ENCODE results near the gene PDZD11. TPM values are rescaled to one million over a fixed set of nuclear protein-coding genes. Genes with fewer than 3 reads are reported as not detected.

The PDZD11 gene
- total RNA-seq (2021), result 42.0 and 51.2 TPM in 2 replicates
- percentile 61 among the genes with signal in this experiment for Bru-seq, nascent RNA
- BruChase-seq, experiment 1, labeled RNA remaining after a 2-hour chase, result percentile 60 among the genes with signal in this experiment
- percentile 78 among the genes with signal in this experiment for BruChase-seq, experiment 2, labeled RNA remaining after a 6-hour chase
- long read RNA-seq, transcript PDZD11-201 (7 exons, 1,043 nt), result major isoform, 97 of 128 reads
- long read RNA-seq, transcript PDZD11-202 (8 exons, 784 nt), result minor isoform, 22 of 128 reads
- long read RNA-seq, partial matches to known transcripts, result 1 of 128 reads
- long read RNA-seq, other reads (novel, unspliced or antisense), result 8 of 128 reads

- Histone ChIP-seq H3K9me3 (ENCODE audit: insufficient read depth, low read depth) (no peaks in the 10 kb centered on the region), H3K79me2 (ENCODE audit: low read depth) (peaks cover 30% of the 10 kb centered on the region), H4K20me1 (ENCODE audit: insufficient read depth) (no peaks in the 10 kb centered on the region), H3K4me2 (peak within 1 kb of the TSS; percentile 87), H3K4me3 (peak within 1 kb of the TSS; percentile 91), H3F3A (ENCODE audit: insufficient read depth, low read depth) (no peaks in the 10 kb centered on the region), H3K9me2 (ENCODE audit: insufficient read depth) (no peaks in the 10 kb centered on the region), H3K27ac (no peak within 1 kb of the TSS), H3K36me3 (ENCODE audit: low read depth) (no peaks in the 10 kb centered on the region), H2AFZ (peak within 1 kb of the TSS; percentile 97), H3K4me1 (replicated peaks; ENCODE audit: insufficient read depth) (peaks cover 11% of the 10 kb centered on the region), H3K27me3 (ENCODE audit: insufficient read depth, low read depth) (no peaks in the 10 kb centered on the region)
- ChIA-PET POLR2A (ENCODE audit: unreplicated experiment) (interaction anchor here (0.5 to 1.0 kb wide), 5 partner anchors 122 to 1076 kb away, joined by 4 to 5 read pairs (median 4); partner anchors contain the start of gene TAF1), CTCF (interaction anchor here (1.0 kb wide), 1 partner anchor 157 kb away, joined by 7 read pairs; the partner anchor contains the start of gene IGBP1)
- DNase-seq, result peak; percentile 71 to 88
- intact Hi-C loops (cut with micrococcal nuclease; ENCODE audit: unreplicated experiment), result loop anchor here (2.0 to 10.0 kb wide), 2 partner anchors 105 to 157 kb away; partner anchors contain the start of gene IGBP1
- BruUV-seq (replicated peaks), result TSS peak; percentile 70
- TF ChIP-seq, protein P1, sequence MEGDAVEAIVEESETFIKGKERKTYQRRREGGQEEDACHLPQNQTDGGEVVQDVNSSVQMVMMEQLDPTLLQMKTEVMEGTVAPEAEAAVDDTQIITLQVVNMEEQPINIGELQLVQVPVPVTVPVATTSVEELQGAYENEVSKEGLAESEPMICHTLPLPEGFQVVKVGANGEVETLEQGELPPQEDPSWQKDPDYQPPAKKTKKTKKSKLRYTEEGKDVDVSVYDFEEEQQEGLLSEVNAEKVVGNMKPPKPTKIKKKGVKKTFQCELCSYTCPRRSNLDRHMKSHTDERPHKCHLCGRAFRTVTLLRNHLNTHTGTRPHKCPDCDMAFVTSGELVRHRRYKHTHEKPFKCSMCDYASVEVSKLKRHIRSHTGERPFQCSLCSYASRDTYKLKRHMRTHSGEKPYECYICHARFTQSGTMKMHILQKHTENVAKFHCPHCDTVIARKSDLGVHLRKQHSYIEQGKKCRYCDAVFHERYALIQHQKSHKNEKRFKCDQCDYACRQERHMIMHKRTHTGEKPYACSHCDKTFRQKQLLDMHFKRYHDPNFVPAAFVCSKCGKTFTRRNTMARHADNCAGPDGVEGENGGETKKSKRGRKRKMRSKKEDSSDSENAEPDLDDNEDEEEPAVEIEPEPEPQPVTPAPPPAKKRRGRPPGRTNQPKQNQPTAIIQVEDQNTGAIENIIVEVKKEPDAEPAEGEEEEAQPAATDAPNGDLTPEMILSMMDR (conservative IDR thresholded peaks at IDR 0.05), result no peak
- no peak for TF ChIP-seq EZH2 (IDR thresholded peaks at IDR 0.05; ENCODE audit: low read depth)
Measured at GRCh38 chrX:70289793-70290770, at the start of gene PDZD11, which contains the start of gene KIF4A. TSS of gene PDZD11 (minus strand) at chrX:70289927. CDS start at chrX:70289341, 586 bp downstream. TSS of gene KIF4A (plus strand) at chrX:70290104. CDS start at chrX:70290459, 355 bp downstream.

GRCh38 chrX:70338290-70338689, 48.6 kb upstream of the PDZD11 start:
- Histone ChIP-seq H3K9me2 (ENCODE audit: insufficient read depth) (no peaks in the 10 kb centered on the region), H3K36me3 (ENCODE audit: low read depth) (no peaks in the 10 kb centered on the region), H3K9me3 (ENCODE audit: insufficient read depth, low read depth) (no peaks in the 10 kb centered on the region), H3K27me3 (ENCODE audit: insufficient read depth, low read depth) (no peaks in the 10 kb centered on the region), H3K4me2 (no peak overlapping the region), H4K20me1 (ENCODE audit: insufficient read depth) (no peaks in the 10 kb centered on the region), H3K4me3 (no peak overlapping the region), H3F3A (ENCODE audit: insufficient read depth, low read depth) (no peaks in the 10 kb centered on the region), H3K27ac (no peak overlapping the region), H3K4me1 (replicated peaks; ENCODE audit: insufficient read depth) (no peaks in the 10 kb centered on the region), H3K79me2 (ENCODE audit: low read depth) (no peaks in the 10 kb centered on the region), H2AFZ (no peak overlapping the region)
- ChIA-PET CTCF (no interaction called here), POLR2A (ENCODE audit: unreplicated experiment) (no interaction called here)
- intact Hi-C loops (cut with micrococcal nuclease; ENCODE audit: unreplicated experiment), result no loop called here
- TF ChIP-seq, protein P1 (conservative IDR thresholded peaks at IDR 0.05), result no peak
- TF ChIP-seq EZH2 (IDR thresholded peaks at IDR 0.05; ENCODE audit: low read depth), result no peak
- BruUV-seq (replicated peaks), result no TSS peak
- DNase-seq, result no peak

- H3K9me2 ChIP-seq (ENCODE audit: insufficient read depth), result no peaks in the 10 kb centered on the region
- H3F3A ChIP-seq (ENCODE audit: insufficient read depth, low read depth), result no peaks in the 10 kb centered on the region
- H3K27ac ChIP-seq, result no peak overlapping the region
- H3K4me3 ChIP-seq, result no peak overlapping the region
- intact Hi-C loops (cut with micrococcal nuclease; ENCODE audit: unreplicated experiment), result no loop called here
- no peaks in the 10 kb centered on the region for H3K27me3 ChIP-seq (ENCODE audit: insufficient read depth, low read depth)
- ChIA-PET CTCF (no interaction called here), POLR2A (ENCODE audit: unreplicated experiment) (no interaction called here)
- H3K36me3 ChIP-seq (ENCODE audit: low read depth), result no peaks in the 10 kb centered on the region
- H3K79me2 ChIP-seq (ENCODE audit: low read depth), result no peaks in the 10 kb centered on the region
- no peaks in the 10 kb centered on the region for H3K4me1 ChIP-seq (replicated peaks; ENCODE audit: insufficient read depth)
- no peak overlapping the region for H3K4me2 ChIP-seq
- H4K20me1 ChIP-seq (ENCODE audit: insufficient read depth), result no peaks in the 10 kb centered on the region
- no peaks in the 10 kb centered on the region for H3K9me3 ChIP-seq (ENCODE audit: insufficient read depth, low read depth)
- DNase-seq, result no peak
- no peak overlapping the region for H2AFZ ChIP-seq
- TF ChIP-seq, protein P1 (conservative IDR thresholded peaks at IDR 0.05), result no peak
- no peak for TF ChIP-seq EZH2 (IDR thresholded peaks at IDR 0.05; ENCODE audit: low read depth)
- BruUV-seq (replicated peaks), result no TSS peak
Measured at GRCh38 chrX:70336767-70337166, 47.0 kb upstream of the PDZD11 start.
